HuH-7 (cell line): ENCODE data around the gene KHSRP.

Source experiments
- DNase-seq: peaks from one replicate; pipeline ENCODE4 v3.0.0; 2011; ENCODE audit warnings: low spot score

KHSRP gene

GRCh38 chr19:6424195-6424938, at the start of gene KHSRP:
KHSRP (minus strand) TSS chr19:6424811; CDS start chr19:6424701, 110 bp downstream.
- DNase-seq: no peak

- no peak for DNase-seq
Observed at GRCh38 chr19:6473647-6474046, 49.0 kb upstream of the KHSRP start.

- DNase-seq: no peak
Observed at GRCh38 chr19:6472713-6473112, 48.1 kb upstream of the KHSRP start.

GRCh38 chr19:6471076-6471475, 46.5 kb upstream of the KHSRP start:
- no peak for DNase-seq

GRCh38 chr19:6470173-6470572, 45.6 kb upstream of the KHSRP start:
- no peak for DNase-seq

DNA sequence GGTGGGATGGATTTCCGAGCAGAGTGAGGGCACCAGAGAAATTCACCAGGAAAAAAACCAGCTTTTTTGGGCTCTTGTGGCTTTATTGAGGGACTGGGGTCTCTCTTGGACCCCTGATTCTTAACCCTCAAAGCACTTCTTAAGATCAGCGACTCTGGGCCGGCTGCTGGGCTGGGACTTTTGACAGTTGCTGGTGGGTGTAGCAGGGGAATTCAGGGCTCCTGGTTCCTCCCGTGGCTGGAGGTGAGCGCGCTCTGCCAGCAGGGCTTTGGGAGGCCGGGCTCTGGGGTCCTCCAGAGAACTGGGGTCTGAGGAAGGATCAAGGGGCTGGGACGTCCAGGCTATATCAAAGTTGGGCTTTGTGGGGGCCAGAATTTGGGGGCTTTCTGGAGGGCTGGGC, 42.8 kb upstream of the KHSRP start:
- no peak for DNase-seq

DNA sequence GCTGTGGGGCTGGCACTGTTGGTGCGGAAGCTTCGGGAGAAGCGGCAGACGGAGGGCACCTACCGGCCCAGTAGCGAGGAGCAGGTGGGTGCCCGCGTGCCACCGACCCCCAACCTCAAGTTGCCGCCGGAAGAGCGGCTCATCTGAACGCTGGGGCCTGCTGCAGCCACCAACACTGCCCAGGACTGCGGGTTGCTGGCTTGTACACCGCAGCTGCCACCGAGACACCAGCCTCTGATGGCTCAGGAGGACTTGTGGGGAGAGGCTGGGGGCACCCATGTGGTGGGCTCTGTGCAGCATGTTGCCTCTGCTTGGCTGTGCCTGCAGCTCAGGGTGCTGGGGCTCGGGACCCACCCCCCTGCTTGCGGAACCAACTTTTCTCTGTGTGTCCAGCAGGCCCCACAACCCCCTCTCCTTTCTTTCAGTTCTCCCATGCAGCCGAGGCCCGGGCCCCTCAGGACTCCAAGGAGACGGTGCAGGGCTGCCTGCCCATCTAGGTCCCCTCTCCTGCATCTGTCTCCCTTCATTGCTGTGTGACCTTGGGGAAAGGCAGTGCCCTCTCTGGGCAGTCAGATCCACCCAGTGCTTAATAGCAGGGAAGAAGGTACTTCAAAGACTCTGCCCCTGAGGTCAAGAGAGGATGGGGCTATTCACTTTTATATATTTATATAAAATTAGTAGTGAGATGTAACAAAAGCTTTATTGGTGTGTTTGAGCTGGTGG, 42.1 kb upstream of the KHSRP start:
- no peak for DNase-seq

DNA sequence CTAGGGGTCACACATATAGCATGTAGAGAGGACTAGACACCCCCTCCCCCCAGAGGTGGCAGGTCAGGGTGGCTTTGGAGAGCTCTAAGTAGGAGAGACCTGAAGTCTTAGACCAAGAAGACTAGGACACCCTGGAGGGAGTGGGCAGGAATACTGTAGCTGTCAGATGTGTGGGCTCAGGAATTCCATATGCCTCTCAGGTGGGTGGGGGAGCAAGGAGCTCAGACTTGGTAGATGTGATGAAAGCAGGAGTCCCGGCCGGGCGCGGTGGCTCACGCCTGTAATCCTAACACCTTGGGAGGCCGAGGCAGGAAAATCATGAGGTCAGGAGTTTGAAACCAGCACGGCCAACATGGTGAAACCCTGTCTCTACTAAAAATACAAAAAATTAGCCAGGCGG, 41.1 kb upstream of the KHSRP start:
- DNase-seq: no peak

DNA sequence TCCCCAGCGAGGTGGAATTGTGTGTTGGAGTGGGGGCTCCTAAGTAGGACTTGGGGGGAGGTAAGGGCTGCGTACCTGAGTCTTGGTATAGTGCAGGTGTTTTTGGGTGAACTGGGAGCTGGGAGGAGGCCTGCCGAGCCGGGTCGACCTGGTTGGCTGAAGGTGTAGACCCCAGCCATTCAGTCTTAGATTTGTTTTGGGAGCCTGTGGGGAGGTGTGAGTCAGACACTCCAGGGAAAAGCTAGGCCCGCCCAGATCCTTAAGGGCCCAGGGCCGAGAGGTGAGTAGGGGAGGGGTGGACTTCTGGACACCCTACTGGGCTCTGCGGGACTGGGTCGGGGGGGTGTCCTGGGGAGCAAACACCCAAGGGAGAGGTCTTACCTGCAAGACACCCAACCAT, 40.4 kb upstream of the KHSRP start:
- DNase-seq: no peak

DNA sequence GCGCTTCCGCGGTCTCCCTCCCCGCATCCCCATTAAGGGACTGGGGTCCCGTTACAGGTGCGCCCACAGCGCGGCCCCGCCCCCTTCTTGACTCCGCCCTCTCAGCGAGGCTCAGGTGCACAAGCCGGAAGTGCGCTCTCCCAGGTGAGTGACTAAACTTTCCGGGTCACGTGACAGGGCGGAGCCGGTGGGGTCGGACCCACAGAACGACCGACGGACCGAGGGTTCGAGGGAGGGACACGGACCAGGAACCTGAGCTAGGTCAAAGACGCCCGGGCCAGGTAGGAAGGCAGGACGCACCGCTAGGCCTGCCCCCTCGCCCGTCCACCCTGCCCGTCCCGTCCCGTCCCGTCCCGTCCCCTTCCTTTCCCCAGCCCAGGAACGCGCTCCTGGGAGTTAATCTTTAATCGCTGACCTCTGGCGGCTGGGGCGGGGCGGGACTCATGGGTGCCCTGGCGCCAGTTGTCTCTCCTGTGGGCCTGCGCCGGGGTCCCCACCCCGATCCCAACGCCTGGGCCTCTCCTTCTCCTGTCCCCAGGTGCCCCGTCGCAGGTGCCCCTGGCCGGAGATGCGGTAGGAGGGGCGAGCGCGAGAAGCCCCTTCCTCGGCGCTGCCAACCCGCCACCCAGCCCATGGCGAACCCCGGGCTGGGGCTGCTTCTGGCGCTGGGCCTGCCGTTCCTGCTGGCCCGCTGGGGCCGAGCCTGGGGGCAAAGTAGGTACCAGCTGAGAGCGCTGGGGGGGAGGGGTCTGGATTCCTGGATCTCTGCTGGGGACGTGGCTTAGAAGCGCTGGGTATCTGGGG, 39.7 kb upstream of the KHSRP start, which contains the start of gene CRB3:
Gene CRB3 (plus strand): TSS at position 202 of the 804 bp plus-strand sequence. CDS start 431 bp downstream, at position 633.
- DNase-seq: peak; percentile 64

DNA sequence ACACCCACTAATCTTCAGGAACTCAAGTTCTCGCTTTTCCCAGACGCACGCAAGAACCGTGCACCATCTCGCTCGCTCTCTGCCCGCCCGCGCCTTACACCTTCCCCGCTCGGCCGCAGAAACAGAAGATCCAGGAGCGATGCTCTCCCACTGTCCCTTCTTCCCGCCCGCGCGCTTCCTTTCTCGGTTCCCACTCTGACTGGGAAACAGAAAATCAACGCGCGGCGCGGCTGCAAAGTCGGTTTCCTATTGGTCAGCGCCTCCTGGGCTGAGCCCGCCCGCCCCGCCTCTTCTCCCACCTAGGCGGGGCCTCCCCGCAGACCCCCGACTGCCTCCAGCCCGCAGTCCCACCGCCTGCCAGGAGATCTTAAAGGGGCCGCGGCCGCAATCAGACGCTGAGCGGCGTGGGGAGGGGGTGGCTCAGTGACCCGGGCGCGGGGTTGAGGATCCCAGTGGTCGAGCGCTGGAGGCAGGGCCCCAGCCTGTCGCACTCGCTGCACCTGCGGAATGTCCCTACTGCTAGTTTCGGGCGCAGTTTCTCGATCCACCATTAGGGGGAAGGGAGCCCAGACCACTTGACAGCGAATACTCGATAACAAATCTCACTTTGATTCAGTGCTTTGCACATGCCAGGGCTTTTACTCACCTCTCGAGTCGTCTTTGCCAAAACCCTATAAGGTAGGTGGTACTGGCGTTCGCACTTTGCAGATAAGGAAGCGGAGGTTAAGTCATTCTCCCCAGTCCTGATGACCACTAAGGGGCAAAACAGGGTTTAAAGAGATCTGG, 35.7 kb upstream of the KHSRP start:
- DNase-seq: peak; percentile 87

GRCh38 chr19:6459262-6460098, 34.9 kb upstream of the KHSRP start, which contains the start of gene SLC25A23:
SLC25A23 (minus strand) TSS chr19:6459792; CDS start chr19:6459628, 164 bp downstream.
- DNase-seq: peak; percentile 88

- DNase-seq: no peak
Observed at GRCh38 chr19:6458695-6459261, 34.2 kb upstream of the KHSRP start.

DNA sequence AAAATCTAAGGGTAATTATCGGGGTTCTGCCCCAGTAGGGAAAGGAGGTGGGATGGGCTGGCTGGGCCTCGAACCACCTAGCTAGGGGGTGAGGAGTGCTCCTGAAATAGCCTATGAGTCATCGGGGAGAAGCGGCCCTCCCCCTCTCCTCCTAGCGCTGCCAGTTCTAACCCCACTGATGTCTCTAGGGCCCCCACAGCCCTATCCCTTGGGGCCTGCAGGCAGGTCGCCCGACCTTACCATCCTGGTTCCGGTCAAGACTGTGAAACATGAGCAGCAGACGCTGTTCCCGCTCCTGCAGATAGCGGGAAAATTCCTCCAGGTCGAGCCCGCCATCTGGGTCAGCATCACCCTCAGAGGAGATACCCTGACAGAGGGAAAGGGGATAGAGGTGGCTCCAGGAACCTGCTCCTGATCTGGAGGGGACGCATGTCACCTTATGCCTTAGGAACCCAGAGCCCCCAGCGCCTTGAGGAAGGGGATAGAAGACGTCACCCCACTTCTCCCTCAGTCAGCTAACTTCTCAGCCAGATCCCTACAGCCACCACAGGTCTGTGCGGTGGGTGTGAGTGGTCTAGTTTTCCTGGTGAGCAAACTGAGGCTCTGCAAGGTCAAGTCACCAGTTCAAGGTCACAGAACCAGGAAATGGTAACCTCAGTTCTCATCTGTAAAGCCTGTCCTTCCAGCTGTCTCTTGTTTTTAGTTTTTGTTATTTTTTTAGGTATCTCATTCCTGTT, 33.5 kb upstream of the KHSRP start:
- no peak for DNase-seq

DNA sequence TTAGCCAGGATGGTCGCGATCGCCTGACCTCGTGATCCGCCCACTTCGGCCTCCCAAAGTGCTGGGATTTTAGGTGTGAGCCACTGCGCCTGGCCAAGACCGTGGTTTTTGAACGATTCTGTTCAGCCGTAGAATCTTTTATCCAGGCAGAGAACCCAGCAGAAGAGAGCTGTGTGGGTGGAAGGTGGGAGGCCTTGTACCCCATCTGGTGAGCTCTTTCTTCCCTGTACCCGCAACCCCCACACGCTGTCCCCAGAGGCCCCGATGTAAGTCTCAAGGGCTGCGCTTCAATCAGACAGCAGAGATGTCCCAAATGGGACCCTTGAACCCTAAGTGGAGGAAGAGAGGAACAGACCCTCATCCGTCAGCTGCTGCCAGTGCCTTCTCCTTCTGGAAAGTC, 31.3 kb upstream of the KHSRP start:
- DNase-seq: no peak

DNA sequence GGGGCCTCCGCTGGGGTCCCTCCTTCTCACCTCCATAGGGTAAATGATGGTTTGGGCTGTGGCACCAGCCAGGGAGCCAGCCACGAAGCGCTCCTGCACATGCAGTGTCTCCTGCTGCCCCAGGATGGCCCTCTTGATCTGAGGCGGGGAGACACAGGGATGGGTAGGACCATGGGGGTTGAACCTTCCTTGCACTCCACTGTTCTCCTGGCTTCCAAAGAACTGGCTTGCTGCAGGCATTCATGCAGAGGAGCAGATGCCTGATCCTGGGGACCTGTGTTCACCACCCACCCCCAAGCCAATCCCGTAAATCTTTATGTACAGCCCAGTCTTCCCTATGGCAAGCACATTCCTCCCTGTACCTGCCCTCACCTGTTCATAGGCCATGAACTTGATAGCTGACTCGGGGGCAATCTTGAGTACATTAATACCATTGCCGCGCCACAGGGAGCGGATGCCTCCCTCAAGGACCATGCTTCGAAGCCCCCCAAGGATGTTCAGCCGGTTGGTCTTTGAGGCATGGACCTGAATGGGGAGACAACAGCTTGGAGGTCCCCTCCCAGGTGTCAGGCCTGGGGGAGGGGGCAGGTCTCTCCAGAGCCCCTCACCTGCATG, 29.4 kb upstream of the KHSRP start:
- DNase-seq: no peak

DNA sequence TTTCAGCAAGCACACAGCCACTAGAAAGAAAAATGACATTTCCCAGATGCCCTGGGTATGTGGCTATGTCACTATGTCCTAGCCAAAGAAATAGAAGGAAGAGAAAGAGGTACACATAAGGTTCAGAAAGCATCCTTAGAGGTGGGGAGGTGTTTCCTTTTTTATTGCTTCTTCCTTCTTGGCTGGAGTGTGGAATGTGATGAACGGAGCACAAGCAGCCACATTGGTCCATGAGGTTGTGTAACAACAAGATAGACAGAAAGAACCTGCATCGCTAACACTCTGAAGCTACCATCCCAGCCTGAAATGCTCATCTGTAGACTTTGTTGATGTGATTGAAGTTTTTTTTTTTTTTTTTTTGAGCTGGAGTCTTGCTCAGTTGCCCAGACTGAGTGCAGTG, 28.3 kb upstream of the KHSRP start:
- no peak for DNase-seq

- DNase-seq: no peak
Observed at GRCh38 chr19:6452223-6452614, 27.6 kb upstream of the KHSRP start.

DNA sequence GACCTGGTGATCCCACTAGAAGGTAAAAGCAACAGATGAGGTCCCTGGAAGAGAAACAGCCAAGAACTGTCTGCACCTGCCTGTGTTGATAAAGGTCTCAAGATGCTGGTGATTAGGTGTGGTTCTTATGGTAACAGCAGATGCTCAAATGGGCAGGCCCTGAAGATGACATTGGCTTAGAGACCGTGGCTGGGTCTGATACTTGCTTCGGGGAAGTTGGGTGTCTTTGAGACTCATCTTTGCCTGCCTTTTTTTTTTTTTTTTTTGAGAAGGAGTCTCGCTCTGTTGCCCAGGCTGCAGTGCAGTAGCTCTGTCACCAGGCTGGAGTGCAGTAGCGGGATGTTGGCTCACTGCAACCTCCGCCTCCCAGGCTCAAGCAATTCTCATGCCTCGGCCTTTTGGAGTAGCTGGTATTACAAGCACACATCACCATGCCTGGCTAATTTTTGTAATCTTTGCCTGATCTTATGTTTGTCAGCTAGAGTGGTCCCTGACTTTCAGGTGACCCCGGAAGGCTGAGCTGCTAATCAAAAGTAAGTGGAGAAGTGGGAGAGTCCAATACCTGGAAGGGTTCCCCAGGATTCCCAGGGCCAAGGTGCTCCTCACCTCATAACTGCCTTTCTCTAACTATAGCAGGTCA, 27.1 kb upstream of the KHSRP start:
- no peak for DNase-seq
